Mesendoderm (in vitro differentiated cells): ENCODE results near the gene IRAK3.

Experiments used
- DNase-seq: peaks from one replicate; pipeline ENCODE4 v3.0.0; 2013
- H2AK5ac ChIP-seq: 2 replicates; pipeline ENCODE4 v1.6.1; 2013; ENCODE audit warnings: low read length, inconsistent platforms
- H2BK120ac ChIP-seq: 2 replicates; pipeline ENCODE4 v1.6.1; 2013; ENCODE audit warnings: low read depth, mild to moderate bottlenecking, low read length, moderate library complexity, mixed read lengths
- H2BK15ac ChIP-seq: replicated peaks from 2 replicates; pipeline ENCODE4 v1.6.1; 2013; ENCODE audit warnings: low read depth, mild to moderate bottlenecking, moderate library complexity
- H2BK5ac ChIP-seq: 2 replicates; pipeline ENCODE4 v1.6.1; 2013; ENCODE audit warnings: low read length, inconsistent platforms
- H3K18ac ChIP-seq: 2 replicates; pipeline ENCODE4 v1.6.1; 2013; ENCODE audit warnings: mild to moderate bottlenecking, low read length, mixed read lengths
- H3K23ac ChIP-seq: one replicate; pipeline ENCODE4 v1.6.1; 2013; ENCODE audit warnings: low read length
- H3K27ac ChIP-seq: 2 replicates; pipeline ENCODE4 v1.5.1; 2013; ENCODE audit warnings: low read depth, mild to moderate bottlenecking, inconsistent platforms, low read length, moderate library complexity
- H3K27me3 ChIP-seq: 2 replicates; pipeline ENCODE4 v1.6.1; 2013; ENCODE audit warnings: low read length, control low read depth, mild to moderate bottlenecking, inconsistent platforms; ENCODE audit not compliant: insufficient read depth, poor library complexity
- H3K36me3 ChIP-seq: 2 replicates; pipeline ENCODE4 v1.6.1; 2013; ENCODE audit warnings: low read length, inconsistent platforms; ENCODE audit not compliant: control insufficient read depth, insufficient read depth
- H3K4ac ChIP-seq: one replicate; pipeline ENCODE4 v1.6.1; 2013; ENCODE audit warnings: low read depth, mild to moderate bottlenecking, low read length, moderate library complexity
- H3K4me1 ChIP-seq: 2 replicates; pipeline ENCODE4 v1.6.1; 2013; ENCODE audit warnings: low read depth, low read length, inconsistent platforms; ENCODE audit not compliant: control insufficient read depth
- H3K4me2 ChIP-seq: 2 replicates; pipeline ENCODE4 v1.6.1; 2013; ENCODE audit warnings: low read length
- H3K4me3 ChIP-seq: 2 replicates; pipeline ENCODE4 v1.5.1; 2013; ENCODE audit warnings: mild to moderate bottlenecking, low read length
- H3K56ac ChIP-seq: one replicate; pipeline ENCODE4 v1.6.1; 2013; ENCODE audit warnings: low read length
- H3K79me1 ChIP-seq: 2 replicates; pipeline ENCODE4 v1.6.1; 2013; ENCODE audit warnings: low read length, inconsistent platforms
- H3K79me2 ChIP-seq: 2 replicates; pipeline ENCODE4 v1.6.1; 2013; ENCODE audit warnings: mild to moderate bottlenecking, low read length; ENCODE audit not compliant: control insufficient read depth, insufficient read depth
- H3K9ac ChIP-seq: 2 replicates; pipeline ENCODE4 v1.6.1; 2013; ENCODE audit warnings: low read length, inconsistent platforms
- H4K5ac ChIP-seq: one replicate; pipeline ENCODE4 v1.6.1; 2013; ENCODE audit warnings: low read length
- H4K8ac ChIP-seq: one replicate; pipeline ENCODE4 v1.6.1; 2013; ENCODE audit warnings: low read depth, mild to moderate bottlenecking, control low read depth, low read length, moderate library complexity
- WGBS: extraction: QIAGEN DNeasy Blood & Tissue Kit; methylation state at CpG from one replicate; pipeline ENCODE4 v1.1.7; 2013; ENCODE audit warnings: low lambda C conversion rate, missing lambda C conversion rate; ENCODE audit not compliant: insufficient coverage; ENCODE audit errors: extremely low coverage; 5-methylcytosine and 5-hydroxymethylcytosine counted together

IRAK3 gene

DNA sequence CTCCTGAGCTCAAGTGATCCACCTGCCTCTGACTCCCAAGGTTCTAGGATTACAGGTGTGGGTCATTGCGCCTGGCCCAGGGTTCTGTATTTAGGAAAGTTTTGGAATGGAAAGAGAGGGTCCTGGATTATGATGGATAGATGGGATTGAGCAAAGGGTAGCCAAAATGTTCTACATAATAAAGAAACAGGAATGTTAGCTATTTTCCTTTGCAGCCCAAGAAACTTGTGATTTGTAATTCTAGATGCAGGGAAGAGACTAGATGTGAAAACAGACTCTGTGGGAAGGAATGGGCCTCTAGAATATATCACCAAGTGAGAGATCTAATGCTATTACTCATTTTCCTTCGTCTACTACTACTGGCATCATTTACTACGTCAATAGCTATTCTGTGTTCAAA lies 83.6 kb downstream of the IRAK3 start:
- Histone ChIP-seq H2BK15ac (no peak overlapping the region), H3K4ac (no peak overlapping the region), H3K9ac (no peak overlapping the region), H2BK120ac (no peak overlapping the region), H3K18ac (no peak overlapping the region), H3K27ac (no peak overlapping the region), H2BK5ac (no peak overlapping the region), H3K4me1 (no peaks in the 10 kb centered on the region), H3K27me3 (no peaks in the 10 kb centered on the region), H3K4me2 (no peak overlapping the region), H3K79me1 (no peaks in the 10 kb centered on the region), H3K4me3 (no peak overlapping the region), H3K23ac (no peak overlapping the region), H4K8ac (no peak overlapping the region), H3K36me3 (no peaks in the 10 kb centered on the region), H4K5ac (no peak overlapping the region), H3K56ac (no peak overlapping the region), H2AK5ac (no peak overlapping the region), H3K79me2 (no peaks in the 10 kb centered on the region)
- DNase-seq = no peak
- WGBS = no CpG with 5 or more reads among the region's 3 CpGs

DNA sequence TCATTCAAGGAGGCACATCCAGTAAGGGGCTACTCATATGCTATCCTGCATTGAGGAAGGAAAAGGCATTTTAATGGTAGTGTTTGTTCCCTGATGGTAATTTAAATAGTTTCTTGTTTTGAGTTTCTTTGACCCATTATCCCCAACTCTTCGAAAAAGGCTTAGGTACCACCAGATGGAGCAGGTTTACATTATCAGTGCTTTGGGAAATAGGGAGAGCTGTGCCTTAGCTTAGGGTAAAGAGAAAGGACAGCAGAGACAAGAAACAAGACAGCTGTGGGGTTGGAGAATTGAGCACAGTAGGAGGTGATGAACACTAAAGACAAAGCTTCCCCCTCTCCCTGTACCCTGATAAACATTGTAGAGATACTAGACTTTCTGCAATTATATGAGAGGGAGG lies 84.1 kb downstream of the IRAK3 start:
- H4K8ac ChIP-seq = no peak overlapping the region
- no peaks in the 10 kb centered on the region for H3K79me1 ChIP-seq
- H3K4ac ChIP-seq = no peak overlapping the region
- no peak overlapping the region for H3K4me3 ChIP-seq
- H4K5ac ChIP-seq = no peak overlapping the region
- no peak overlapping the region for H3K18ac ChIP-seq
- H2BK5ac ChIP-seq = no peak overlapping the region
- no peaks in the 10 kb centered on the region for H3K4me1 ChIP-seq
- H3K23ac ChIP-seq = no peak overlapping the region
- H3K36me3 ChIP-seq = no peaks in the 10 kb centered on the region
- no peak overlapping the region for H3K4me2 ChIP-seq
- no CpG with 5 or more reads among the region's 1 CpG for WGBS
- no peak overlapping the region for H3K56ac ChIP-seq
- no peak overlapping the region for H2BK15ac ChIP-seq
- H3K27me3 ChIP-seq = no peaks in the 10 kb centered on the region
- DNase-seq = no peak
- no peak overlapping the region for H3K9ac ChIP-seq
- H2AK5ac ChIP-seq = no peak overlapping the region
- no peaks in the 10 kb centered on the region for H3K79me2 ChIP-seq
- H2BK120ac ChIP-seq = no peak overlapping the region
- H3K27ac ChIP-seq = no peak overlapping the region

DNA sequence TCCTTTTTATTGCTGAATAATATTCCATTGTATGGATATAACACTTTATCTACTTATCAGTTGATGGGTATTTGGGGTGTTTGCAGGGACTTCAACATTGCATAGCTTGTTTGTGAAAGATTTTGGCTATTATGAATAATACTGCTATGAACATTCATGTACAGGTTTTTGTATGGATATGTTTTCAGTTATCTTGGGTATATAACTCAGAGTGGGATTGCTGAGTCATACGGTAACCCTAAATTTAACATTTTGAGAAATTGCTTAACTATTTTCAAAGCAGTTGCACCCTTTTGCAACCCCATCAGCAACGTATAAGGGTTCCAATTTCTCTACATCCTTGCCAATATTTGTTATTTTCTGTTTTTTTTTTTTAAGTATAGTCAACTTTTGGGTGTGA lies 86.0 kb downstream of the IRAK3 start:
- Histone ChIP-seq H3K23ac (no peak overlapping the region), H4K8ac (no peak overlapping the region), H3K36me3 (no peaks in the 10 kb centered on the region), H3K79me2 (no peaks in the 10 kb centered on the region), H3K4me2 (no peak overlapping the region), H3K4me3 (no peak overlapping the region), H3K18ac (no peak overlapping the region), H3K27me3 (no peaks in the 10 kb centered on the region), H3K9ac (no peak overlapping the region), H3K56ac (no peak overlapping the region), H2BK120ac (no peak overlapping the region), H3K4ac (no peak overlapping the region), H3K4me1 (no peaks in the 10 kb centered on the region), H3K27ac (no peak overlapping the region), H3K79me1 (no peaks in the 10 kb centered on the region), H2BK15ac (no peak overlapping the region), H2AK5ac (no peak overlapping the region), H4K5ac (no peak overlapping the region), H2BK5ac (no peak overlapping the region)
- WGBS = no CpG with 5 or more reads among the region's 2 CpGs
- no peak for DNase-seq

DNA sequence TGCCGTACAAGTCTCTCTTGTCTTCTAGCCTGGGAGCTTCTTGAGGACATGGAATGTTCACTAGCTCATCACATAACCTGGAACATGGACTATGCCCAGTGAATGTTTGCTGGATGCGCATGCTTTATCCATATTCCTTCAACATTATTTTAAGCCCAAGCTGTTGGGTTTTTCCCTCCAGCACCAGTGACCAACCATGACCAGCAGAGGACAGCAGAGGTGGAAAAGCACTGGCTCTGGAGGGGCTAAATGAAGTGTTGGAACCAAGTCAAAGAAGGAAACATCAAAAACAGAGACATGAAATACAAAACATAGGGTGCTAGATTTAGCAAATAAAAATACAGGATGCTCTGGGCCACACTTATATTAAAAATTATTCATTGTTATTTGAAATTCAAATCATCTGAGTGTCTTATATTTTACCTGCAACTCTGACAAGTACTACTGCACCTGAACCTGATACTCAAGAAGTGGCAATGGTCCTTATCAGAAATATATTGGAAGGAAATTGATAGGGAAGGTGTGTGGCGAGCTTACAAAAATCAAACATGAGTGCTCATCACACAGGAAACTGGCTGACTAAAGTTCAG lies 90.2 kb downstream of the IRAK3 start:
- Histone ChIP-seq H2AK5ac (no peak overlapping the region), H4K5ac (no peak overlapping the region), H3K18ac (no peak overlapping the region), H3K36me3 (no peaks in the 10 kb centered on the region), H3K9ac (no peak overlapping the region), H3K79me1 (no peaks in the 10 kb centered on the region), H3K4me2 (no peak overlapping the region), H3K4me3 (no peak overlapping the region), H3K23ac (no peak overlapping the region), H3K27ac (no peak overlapping the region), H4K8ac (no peak overlapping the region), H3K4ac (no peak overlapping the region), H3K79me2 (no peaks in the 10 kb centered on the region), H2BK5ac (no peak overlapping the region), H2BK120ac (no peak overlapping the region), H3K4me1 (no peaks in the 10 kb centered on the region), H2BK15ac (no peak overlapping the region), H3K27me3 (no peaks in the 10 kb centered on the region), H3K56ac (no peak overlapping the region)
- no CpG with 5 or more reads among the region's 3 CpGs for WGBS
- peak; percentile 44 for DNase-seq

GRCh38 chr12:66280561-66280960 lies 91.5 kb downstream of the IRAK3 start:
- Histone ChIP-seq H3K4ac (no peak overlapping the region), H3K79me1 (no peaks in the 10 kb centered on the region), H2BK120ac (no peak overlapping the region), H2AK5ac (no peak overlapping the region), H3K4me2 (no peak overlapping the region), H3K18ac (no peak overlapping the region), H3K4me3 (no peak overlapping the region), H2BK5ac (no peak overlapping the region), H4K5ac (no peak overlapping the region), H3K36me3 (no peaks in the 10 kb centered on the region), H3K9ac (no peak overlapping the region), H3K27ac (no peak overlapping the region), H3K56ac (no peak overlapping the region), H3K23ac (no peak overlapping the region), H3K27me3 (no peaks in the 10 kb centered on the region), H4K8ac (no peak overlapping the region), H3K79me2 (no peaks in the 10 kb centered on the region), H3K4me1 (no peaks in the 10 kb centered on the region), H2BK15ac (no peak overlapping the region)
- DNase-seq = no peak
- no CpG with 5 or more reads among the region's 1 CpG for WGBS

DNA sequence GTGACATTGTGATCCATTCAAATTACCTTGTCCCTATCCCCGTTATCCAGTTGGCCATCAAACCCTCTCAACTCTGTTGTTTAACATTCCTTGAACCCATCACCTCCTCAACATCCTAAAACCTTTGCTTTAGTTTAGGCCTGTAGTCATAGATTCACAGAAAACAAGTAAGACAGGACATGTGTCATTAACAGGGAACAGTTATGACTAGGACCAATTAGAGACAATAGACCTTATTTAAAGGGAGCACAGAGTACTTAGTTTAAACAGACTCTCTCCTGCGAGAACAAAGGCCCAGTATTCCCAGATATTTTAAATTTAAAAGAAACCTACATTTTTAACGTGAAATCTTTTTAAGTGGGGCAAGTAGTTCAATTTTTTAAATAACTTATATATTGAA lies 93.2 kb downstream of the IRAK3 start:
- H2BK5ac ChIP-seq = no peak overlapping the region
- H3K36me3 ChIP-seq = no peaks in the 10 kb centered on the region
- H3K27ac ChIP-seq = no peak overlapping the region
- H2AK5ac ChIP-seq = no peak overlapping the region
- H3K56ac ChIP-seq = no peak overlapping the region
- H2BK15ac ChIP-seq = no peak overlapping the region
- H3K23ac ChIP-seq = no peak overlapping the region
- H4K8ac ChIP-seq = no peak overlapping the region
- H3K4me2 ChIP-seq = no peak overlapping the region
- H3K4me3 ChIP-seq = no peak overlapping the region
- H3K79me2 ChIP-seq = no peaks in the 10 kb centered on the region
- no peak overlapping the region for H3K4ac ChIP-seq
- no peak overlapping the region for H3K9ac ChIP-seq
- no peak overlapping the region for H2BK120ac ChIP-seq
- DNase-seq = no peak
- no peaks in the 10 kb centered on the region for H3K27me3 ChIP-seq
- WGBS = no CpG with 5 or more reads among the region's 3 CpGs
- no peaks in the 10 kb centered on the region for H3K79me1 ChIP-seq
- no peak overlapping the region for H3K18ac ChIP-seq
- no peaks in the 10 kb centered on the region for H3K4me1 ChIP-seq
- H4K5ac ChIP-seq = no peak overlapping the region
